Mesenteric fat pad (tissue), 1 donor: Measurements from ENCODE around the gene AZU1. TPM values are rescaled to one million over a fixed set of nuclear protein-coding genes. Genes with fewer than 3 reads are reported as not detected.

ENCODE experiments used
- DNase-seq: peaks from one replicate; pipeline ENCODE4 v3.0.0-alpha.2; 2020; ENCODE audit warnings: low spot score
- long read RNA-seq: library from polyadenylated mRNA; unstranded; transcript quantifications from one replicate; pipeline ENCODE4 v2.0.0, GENCODE V29; 2020
- total RNA-seq: library from RNA; stranded (reverse); fragmentation: NEBNext Ultra II Directional; extraction: Animal tissue kit (Norgen Biotek cat#: 25700); gene quantifications from one replicate; pipeline ENCODE4 v1.2.1, GENCODE V29; 2021
- donor health status: DM: yes; HTN: yes; CAD: no.

AZU1 gene
- 0.39 TPM for total RNA-seq
- long read RNA-seq = 0 reads

DNA sequence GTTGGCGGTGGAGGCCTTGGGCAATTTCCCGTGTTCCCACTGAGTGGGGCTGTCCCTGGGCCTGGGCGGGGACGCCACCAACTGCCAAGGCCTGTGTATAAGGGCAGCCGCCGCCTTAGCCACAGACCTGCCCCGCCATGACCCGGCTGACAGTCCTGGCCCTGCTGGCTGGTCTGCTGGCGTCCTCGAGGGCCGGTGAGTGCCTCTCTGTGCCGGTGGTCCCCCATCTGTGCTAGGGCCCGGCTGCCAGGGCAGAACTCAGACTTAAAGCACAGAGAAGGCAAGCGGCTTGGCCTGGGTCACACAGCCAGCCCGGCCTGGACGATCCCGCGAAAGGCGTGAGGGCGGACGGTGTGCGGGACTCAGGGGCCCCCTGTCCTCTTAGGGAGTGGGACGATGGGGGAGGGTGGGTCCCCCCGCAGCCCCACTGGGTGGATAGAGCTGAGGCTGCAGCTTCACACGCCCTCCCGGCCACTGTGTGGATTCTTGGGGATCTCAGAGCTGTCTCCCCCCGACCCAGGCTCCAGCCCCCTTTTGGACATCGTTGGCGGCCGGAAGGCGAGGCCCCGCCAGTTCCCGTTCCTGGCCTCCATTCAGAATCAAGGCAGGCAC, at the start of gene AZU1:
TSS of gene AZU1 (plus strand) at position 128 of the 612 bp plus-strand sequence. CDS start at position 138, 10 bp downstream.
- DNase-seq = no peak

DNA sequence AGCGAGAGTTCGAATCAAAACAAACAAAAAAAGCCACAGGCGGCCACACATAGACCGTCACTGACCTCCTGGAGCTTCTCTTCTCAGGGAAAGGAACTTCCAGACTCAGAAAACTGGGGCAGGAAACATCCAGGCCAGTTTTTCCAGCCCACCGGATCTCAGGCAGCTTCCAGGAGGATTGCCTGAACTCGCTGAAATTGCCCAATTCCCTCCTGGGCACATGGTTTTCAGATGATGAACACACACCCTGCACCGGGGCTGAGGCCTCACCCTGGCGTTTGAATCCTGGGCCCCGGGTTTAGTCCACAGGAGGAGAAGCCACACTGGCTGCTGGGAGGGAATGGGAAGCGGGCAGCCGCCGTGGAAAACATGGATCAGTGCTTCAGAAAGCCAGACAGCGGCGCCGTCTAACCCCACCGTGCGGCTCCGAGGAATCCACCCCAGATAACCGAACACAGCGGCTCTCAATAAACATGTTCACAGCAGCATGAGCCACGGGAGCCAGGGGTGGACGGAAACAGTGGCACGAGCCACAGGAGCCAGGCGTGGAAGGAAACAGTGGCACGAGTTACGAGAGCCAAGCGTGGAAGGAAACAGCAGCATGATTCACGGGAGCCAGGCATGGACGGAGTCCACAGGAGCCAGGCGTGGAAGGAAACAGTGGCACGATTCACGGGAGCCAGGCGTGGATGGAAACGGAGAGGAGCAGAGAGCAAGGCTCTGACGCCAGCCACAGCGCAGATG, 48.6 kb upstream of the AZU1 start:
- no peak for DNase-seq

- DNase-seq = no peak
These were observed 46.7 kb upstream of the AZU1 start for GRCh38 chr19:780935-781334.

DNA sequence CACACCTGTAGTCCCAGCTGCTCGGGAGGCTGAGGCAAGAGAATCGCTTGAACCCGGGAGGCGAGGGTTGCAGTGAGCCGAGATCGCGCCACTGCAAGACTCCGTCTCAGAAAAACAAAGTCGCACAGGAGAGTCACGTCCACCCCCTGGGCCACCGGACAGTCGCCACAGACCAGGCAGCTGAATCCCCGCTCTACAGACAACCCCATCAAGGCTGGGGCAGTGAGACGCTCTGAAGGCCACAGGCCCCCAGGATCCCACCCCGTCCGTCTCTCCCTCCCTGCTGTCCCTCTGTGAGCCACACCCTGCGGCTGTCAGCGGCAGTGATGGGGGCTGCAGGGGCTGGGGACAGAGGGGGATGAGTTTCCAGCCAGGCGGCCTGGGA, 45.8 kb upstream of the AZU1 start:
- no peak for DNase-seq

DNA sequence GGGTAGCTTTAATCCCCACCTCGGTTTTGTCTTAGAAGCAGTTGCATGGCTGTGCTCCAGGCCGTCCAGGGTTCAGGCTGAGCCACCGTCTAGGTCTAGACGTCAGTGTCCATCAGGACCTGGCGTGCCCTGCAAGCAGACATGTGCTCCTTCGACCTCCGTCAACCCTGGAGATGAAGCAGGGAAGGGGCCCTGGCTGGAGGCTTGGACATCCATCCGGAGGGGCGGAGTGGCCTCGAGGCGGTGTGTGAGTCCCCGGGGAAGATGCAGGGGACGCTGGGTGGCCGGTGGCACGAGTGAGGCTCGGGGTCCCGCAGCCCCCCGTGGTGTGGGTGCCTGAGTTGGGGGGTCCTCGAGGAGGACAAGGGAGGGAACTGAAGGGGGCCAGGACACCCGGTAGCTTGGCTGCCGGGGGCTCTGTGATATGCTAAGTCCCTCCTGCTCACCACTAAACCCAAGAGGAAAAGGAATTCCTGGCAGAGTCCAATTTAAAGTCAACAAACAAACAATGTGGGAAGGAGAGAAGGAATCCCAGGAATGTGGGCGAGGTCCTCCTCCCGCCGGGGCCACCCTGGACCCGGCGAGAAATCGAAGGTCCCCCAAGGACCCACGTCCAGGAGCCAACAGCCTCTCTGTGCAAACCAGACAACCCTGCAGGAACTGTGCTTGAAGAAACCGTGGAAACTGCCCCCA, 45.3 kb upstream of the AZU1 start:
- no peak for DNase-seq

DNA sequence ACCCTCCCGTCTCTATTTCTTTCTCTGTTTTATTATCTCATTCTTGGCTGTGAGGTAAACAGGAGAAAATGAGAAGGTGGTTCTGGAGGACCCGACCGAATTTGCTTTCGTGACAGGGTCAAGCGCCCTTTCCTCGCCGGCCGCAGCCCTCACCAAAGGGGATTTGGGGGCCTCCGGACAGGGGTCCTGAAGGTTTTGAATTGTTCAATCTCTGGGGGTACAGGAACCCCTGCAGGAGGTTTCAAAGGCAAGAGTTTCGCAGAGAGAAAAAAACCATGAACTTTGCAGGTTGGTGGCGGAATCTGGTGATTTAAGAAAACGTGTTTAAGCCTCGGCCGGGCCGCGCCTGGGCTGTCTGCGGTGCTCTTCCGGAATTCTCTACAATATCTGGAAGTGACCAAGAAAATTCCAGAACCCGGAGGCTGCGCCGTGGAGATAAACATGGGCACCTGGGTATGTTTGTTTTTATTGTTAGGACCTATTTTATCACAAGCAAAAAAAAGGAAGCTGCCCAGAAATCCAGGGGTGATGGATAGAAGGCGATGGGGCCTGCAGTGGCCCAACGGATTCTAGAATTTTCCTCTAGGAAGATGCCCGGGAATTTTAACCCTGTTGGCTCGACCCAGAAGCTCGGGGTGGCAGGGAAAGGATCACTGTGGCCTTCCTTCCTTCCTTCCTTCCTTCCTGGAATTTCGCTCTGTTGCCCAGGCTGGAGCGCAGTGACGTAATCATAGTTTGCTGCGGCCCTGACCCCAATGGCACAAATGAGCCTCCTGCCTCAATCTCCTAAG, 44.6 kb upstream of the AZU1 start:
- DNase-seq = no peak

- no peak for DNase-seq
These were observed 43.1 kb upstream of the AZU1 start for GRCh38 chr19:784541-784940.

DNA sequence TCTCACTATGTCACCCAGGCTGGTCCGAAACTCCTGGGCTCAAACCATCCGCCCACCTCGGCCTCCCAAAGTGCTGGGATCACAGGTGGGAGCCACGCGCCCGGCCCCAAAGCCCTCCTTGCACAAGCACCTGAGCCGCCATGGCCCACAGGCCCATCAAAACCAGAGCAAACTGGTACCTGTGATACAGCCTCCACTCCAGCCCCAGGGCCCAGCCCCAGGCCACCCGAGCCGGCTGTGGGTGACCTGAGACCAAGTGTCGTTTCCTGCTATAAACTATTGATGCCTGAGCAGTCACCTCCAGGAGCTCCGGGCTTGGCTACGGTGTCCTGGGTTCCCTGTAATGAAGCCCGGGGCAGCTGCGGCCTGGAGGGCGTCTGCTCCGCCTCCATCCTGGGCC, 40.1 kb upstream of the AZU1 start:
- no peak for DNase-seq

DNA sequence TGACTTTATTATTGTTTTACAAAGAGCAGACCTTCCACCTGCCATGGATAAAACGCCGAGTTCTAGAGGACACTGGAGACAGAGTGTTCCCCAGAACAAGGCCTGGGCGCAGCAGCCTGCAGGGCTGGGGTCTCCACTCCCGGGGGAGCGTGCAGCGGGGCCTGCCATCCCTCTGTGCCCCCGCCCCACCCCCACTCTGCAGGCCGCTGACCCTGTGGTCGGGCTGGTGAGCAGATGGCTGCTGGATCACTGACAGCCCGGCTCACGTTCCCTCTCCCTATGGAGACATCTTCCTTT, 39.0 kb upstream of the AZU1 start:
- DNase-seq = no peak

GRCh38 chr19:788983-789700, 38.5 kb upstream of the AZU1 start:
- DNase-seq = no peak

DNA sequence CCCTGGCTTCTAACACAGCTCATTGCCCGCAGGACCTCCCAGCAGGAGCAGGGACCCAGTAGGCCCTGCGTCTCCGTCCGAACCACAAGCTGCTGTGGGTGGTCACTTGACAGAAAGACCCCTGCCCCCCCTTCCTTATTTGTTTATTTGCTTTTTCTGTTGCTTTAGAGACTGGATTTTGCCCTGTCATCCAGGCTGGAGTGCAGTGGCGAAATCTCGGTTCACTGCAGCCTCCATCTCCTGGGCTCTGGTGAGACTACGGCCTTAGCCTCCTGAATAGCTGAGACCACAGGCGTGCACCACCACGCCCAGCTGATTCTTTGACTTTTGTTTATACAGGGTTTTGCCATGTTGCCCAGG, 38.0 kb upstream of the AZU1 start:
- no peak for DNase-seq

DNA sequence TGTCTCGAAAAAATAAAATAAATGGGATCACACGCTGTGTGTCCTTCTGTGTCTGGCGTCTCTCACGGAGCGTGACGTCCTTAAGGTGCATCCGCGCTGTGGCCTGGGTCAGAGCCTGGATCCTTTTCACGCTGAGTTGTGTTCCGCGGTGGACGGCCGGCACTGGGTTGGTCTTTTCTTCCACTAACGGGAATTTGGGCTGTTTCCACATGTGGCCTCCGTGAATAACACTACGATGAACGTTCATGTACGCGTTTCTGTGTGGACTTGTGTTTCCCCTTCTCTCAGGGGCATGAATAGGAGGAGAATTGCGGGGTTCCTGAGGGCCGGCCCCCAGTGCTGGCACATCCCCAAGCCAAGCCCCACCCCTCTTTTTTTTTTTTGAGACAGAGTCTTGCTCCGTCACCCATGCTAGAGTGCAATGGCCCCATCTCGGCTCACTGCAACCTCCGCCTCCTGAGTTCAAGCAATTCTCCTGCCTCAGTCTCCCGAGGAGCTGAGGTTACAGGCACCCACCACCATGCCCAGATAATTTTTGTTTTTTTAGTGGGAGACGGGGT, 36.5 kb upstream of the AZU1 start:
- no peak for DNase-seq

DNA sequence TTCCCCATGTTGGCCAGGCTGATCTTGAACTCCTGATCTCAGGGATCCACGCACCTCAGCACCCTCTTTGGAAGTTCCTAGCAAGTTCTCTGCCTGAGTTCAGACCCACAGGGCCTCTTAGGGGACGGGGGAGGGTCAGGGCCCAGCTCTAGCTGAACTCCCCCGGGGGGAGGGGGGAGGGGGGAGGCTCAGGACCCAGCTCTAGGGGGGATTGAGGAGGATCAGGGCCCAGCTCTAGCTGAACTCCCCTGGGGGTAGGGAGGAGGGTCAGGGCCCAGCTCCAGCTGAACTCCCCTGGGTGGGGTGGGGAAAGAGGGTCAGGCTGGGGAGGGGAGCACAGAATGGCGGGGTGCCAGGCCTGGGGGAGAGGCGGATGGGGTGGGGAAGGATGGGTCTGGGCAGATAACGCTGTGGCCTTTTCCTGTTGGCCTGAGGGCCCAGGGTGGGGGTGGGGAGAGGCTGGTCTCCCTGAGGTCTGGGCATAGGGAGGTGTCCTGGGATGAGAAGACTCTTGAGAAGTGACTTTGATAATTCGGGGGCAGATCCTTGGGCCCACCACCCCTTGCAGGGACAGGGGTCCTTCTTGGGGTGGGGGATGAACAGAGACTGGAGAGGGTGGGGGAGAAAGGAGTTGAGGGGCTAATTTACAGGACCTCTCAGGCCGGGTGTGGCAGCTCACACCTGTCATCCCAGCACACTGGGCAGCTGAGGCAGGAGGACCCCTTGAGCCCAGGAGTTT, 35.9 kb upstream of the AZU1 start:
- no peak for DNase-seq

DNA sequence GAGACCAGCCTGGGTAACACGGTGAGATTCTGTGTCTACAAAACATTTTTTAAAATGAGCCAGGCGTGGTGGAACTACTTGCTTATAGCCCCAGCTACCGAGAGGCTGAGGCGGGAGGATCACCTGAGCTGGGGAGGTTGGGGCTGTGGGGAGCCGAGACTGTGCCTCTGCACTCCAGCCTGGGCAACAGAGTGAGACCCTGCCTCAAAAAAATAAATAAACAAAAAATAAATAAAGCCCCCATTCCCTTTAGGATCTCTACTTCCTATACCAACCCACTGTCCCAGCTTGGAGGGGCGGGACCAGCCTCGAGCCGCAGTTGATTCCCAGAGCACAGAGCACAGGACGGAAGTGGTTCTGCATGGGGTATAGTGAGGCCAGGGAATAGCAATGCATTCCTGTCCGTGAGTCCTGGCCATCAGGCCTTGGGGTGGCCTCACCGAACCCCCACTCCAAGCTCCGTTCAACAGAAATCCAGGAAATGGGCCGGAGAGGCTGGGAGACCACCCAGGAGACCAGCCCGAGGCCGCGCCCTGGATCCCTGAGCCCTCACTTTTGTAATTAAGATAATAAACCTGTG, 35.2 kb upstream of the AZU1 start:
- DNase-seq = no peak

DNA sequence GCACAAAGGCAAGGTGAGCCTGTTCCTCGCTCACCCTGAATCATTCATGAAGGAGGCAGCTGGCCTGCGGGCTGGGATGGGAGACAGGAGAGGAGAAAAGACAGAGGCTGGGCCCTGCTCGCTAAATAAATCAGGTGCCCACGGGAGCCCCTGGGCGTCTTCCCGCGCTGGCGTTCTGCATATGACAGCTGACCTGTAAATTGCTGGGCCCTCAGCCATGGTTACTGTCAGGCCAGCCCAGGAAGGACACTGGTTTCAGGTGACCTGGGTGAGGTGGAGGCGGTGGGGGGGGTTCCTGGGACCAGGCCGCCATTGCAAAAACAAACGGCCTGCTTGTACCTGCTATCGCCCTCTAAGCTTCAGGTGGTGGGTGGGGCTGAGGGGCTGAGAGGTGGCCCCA, 33.8 kb upstream of the AZU1 start:
- DNase-seq = no peak

DNA sequence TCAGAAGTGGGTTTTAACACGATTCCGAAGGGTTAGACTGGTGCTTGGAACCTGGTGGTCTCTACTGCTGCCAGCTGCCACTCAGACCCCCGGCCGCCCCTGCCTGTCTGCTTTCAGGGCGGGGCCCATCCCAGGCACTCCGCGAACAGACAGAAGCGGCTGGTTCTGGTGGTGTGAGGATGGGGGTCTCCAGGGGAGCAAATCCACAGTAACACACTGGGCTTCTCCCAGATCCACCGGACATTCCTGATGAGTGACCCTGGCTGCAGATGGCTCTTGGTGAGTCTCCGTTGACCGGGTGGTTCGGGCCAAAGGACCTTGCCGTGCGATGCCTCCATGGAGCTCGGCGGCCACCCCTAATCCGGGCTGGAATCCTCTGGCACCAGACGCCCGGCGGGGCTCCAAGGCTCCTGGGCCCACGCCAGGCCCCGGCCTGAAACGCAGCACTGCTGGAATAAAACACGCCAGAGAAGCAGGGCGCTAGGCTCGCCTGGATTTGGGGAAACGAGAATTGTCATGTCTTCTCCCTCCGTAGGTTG, 32.5 kb upstream of the AZU1 start:
- no peak for DNase-seq

GRCh38 chr19:795691-796581, 31.7 kb upstream of the AZU1 start:
- DNase-seq = no peak

GRCh38 chr19:796692-797527, 30.7 kb upstream of the AZU1 start, which contains the start of gene PTBP1:
Gene PTBP1 (plus strand): TSS chr19:797452. CDS start chr19:797498, 46 bp downstream.
- DNase-seq = peak; percentile 100
